Neuronal stem cell (in vitro differentiated cells): ENCODE measurements around the gene ZNF107. TPM values are rescaled to one million over a fixed set of nuclear protein-coding genes. Genes with fewer than 3 reads are reported as not detected.

Source experiments
- DNase-seq: peaks from one replicate; pipeline ENCODE4 v3.0.0-alpha.2; 2013; ENCODE audit warnings: low spot score
- H2AFZ ChIP-seq: one replicate; pipeline ENCODE4 v1.6.1; 2013; ENCODE audit warnings: mild to moderate bottlenecking, low read length, inconsistent platforms
- H2AK5ac ChIP-seq: 2 replicates; pipeline ENCODE4 v1.6.1; 2013; ENCODE audit warnings: low read depth, mild to moderate bottlenecking, inconsistent platforms, low read length, moderate library complexity, mixed read lengths
- H2BK120ac ChIP-seq: 2 replicates; pipeline ENCODE4 v1.6.1; 2013; ENCODE audit warnings: low read depth, mild to moderate bottlenecking, inconsistent platforms, low read length, moderate library complexity, mixed read lengths
- H2BK12ac ChIP-seq: one replicate; pipeline ENCODE4 v1.6.1; 2013; ENCODE audit warnings: low read length, inconsistent platforms
- H2BK15ac ChIP-seq: 2 replicates; pipeline ENCODE4 v1.6.1; 2013; ENCODE audit warnings: mild to moderate bottlenecking, low read length, inconsistent platforms, mixed read lengths
- H2BK5ac ChIP-seq: one replicate; pipeline ENCODE4 v1.6.1; 2013; ENCODE audit warnings: inconsistent platforms, mild to moderate bottlenecking, low read length, moderate library complexity
- H3K14ac ChIP-seq: one replicate; pipeline ENCODE4 v1.6.1; 2013; ENCODE audit warnings: low read length, inconsistent platforms
- H3K18ac ChIP-seq: 2 replicates; pipeline ENCODE4 v1.6.1; 2013; ENCODE audit warnings: low read length, inconsistent platforms
- H3K23ac ChIP-seq: 2 replicates; pipeline ENCODE4 v1.6.1; 2013; ENCODE audit warnings: low read depth, mild to moderate bottlenecking, mixed read lengths, low read length, inconsistent platforms; ENCODE audit not compliant: poor library complexity
- H3K27ac ChIP-seq: replicated peaks from 3 replicates; pipeline ENCODE4 v1.5.1; 2013; ENCODE audit warnings: low read length, inconsistent platforms
- H3K27me3 ChIP-seq, 3 experiments: 2 replicates each; pipeline ENCODE4 v1.6.1; 2013; ENCODE audit warnings: low read length in 3 of 3, mild to moderate bottlenecking in 2 of 3, inconsistent platforms in 1 of 3, low read depth in 1 of 3, mixed read lengths in 1 of 3, moderate library complexity in 1 of 3; ENCODE audit not compliant: control insufficient read depth in 3 of 3, insufficient read depth in 3 of 3
- H3K36me3 ChIP-seq, 2 donors: replicated peaks in 1 of 2; 2 replicates each; pipeline ENCODE4 v1.6.1; 2013; ENCODE audit warnings: low read length in 2 of 2; ENCODE audit not compliant: control insufficient read depth in 2 of 2, insufficient read depth in 2 of 2
- H3K4ac ChIP-seq: 2 replicates; pipeline ENCODE4 v1.6.1; 2013; ENCODE audit warnings: inconsistent platforms, mild to moderate bottlenecking, low read length, moderate library complexity
- H3K4me1 ChIP-seq, 2 donors: 1 replicate in 1 of 2; 2 replicates in 1 of 2; pipeline ENCODE4 v1.6.1; 2013; ENCODE audit warnings: low read length in 2 of 2, low read depth in 1 of 2; ENCODE audit not compliant: control insufficient read depth in 2 of 2, insufficient read depth in 1 of 2
- H3K4me2 ChIP-seq: one replicate; pipeline ENCODE4 v1.6.1; 2013; ENCODE audit warnings: mild to moderate bottlenecking, low read length, inconsistent platforms; ENCODE audit not compliant: insufficient read depth, poor library complexity, severe bottlenecking
- H3K4me3 ChIP-seq, 2 donors: 2 replicates each; pipeline ENCODE4 v1.5.1; 2013; ENCODE audit warnings: low read length in 2 of 2, mild to moderate bottlenecking in 2 of 2, inconsistent platforms in 1 of 2, moderate library complexity in 1 of 2
- H3K79me1 ChIP-seq: one replicate; pipeline ENCODE4 v1.6.1; 2013; ENCODE audit warnings: low read depth, mild to moderate bottlenecking, inconsistent platforms, low read length, moderate library complexity
- H3K9ac ChIP-seq: one replicate; pipeline ENCODE4 v1.6.1; 2013; ENCODE audit warnings: mild to moderate bottlenecking, low read depth, low read length, inconsistent platforms; ENCODE audit not compliant: poor library complexity
- H3K9me3 ChIP-seq, 2 donors: replicated peaks in 1 of 2; 2 replicates each; pipeline versions ENCODE3 to v1.6.1; 2013; ENCODE audit warnings: low read length in 2 of 2, mild to moderate bottlenecking in 2 of 2, inconsistent platforms in 1 of 2, low read depth in 1 of 2, mixed read lengths in 1 of 2, moderate library complexity in 1 of 2; ENCODE audit not compliant: control insufficient read depth in 2 of 2, insufficient read depth in 1 of 2
- H4K8ac ChIP-seq: one replicate; pipeline ENCODE4 v1.6.1; 2013; ENCODE audit warnings: low read depth, mild to moderate bottlenecking, inconsistent platforms, low read length, moderate library complexity
- H4K91ac ChIP-seq: one replicate; pipeline ENCODE4 v1.6.1; 2013; ENCODE audit warnings: low read length, low read depth, mild to moderate bottlenecking, inconsistent platforms; ENCODE audit not compliant: poor library complexity
- WGBS, 2 donors: extraction: QIAGEN DNeasy Blood & Tissue Kit; methylation state at CpG; one replicate each; pipeline ENCODE4 v1.1.7; 2013; ENCODE audit warnings: missing lambda C conversion rate in 2 of 2, mixed read lengths in 1 of 2; ENCODE audit not compliant: insufficient read length in 2 of 2, insufficient replicate concordance in 1 of 2; ENCODE audit errors: extremely low coverage in 2 of 2; 5-methylcytosine and 5-hydroxymethylcytosine counted together
- polyA plus RNA-seq, 2 experiments: library from polyadenylated mRNA; stranded (reverse); fragments of 200-250 nt; gene quantifications; one replicate each; pipeline ENCODE4 v1.2.3, GENCODE V29; 2013

The ZNF107 gene
- 10.2 TPM for polyA plus RNA-seq (2013, experiment 1 of 2)
- 10.6 TPM for polyA plus RNA-seq (2013, experiment 2 of 2)

- peak; percentile 81 for DNase-seq
- H3K4me3 ChIP-seq: peak within 1 kb of the TSS; percentile 78 to 99
Measured at GRCh38 chr7:64665980-64666662, at the start of gene ZNF107. ZNF107 (plus strand) TSS chr7:64666133; CDS start chr7:64666283, 150 bp downstream.

GRCh38 chr7:64618785-64619456 is 47.0 kb upstream of the ZNF107 start:
- DNase-seq: no peak
- no peak overlapping the region for H3K18ac ChIP-seq
- no peak overlapping the region for H3K14ac ChIP-seq
- no peak overlapping the region for H4K8ac ChIP-seq
- H2BK5ac ChIP-seq: no peak overlapping the region
- no peaks in the 10 kb centered on the region for H3K36me3 ChIP-seq
- peaks cover 16 to 25% of the 10 kb centered on the region in 2 donors for H3K9me3 ChIP-seq
- H3K4me2 ChIP-seq: no peak overlapping the region
- H3K4ac ChIP-seq: no peak overlapping the region
- no peak overlapping the region for H3K27ac ChIP-seq
- no peak overlapping the region for H4K91ac ChIP-seq
- no peak overlapping the region for H2BK12ac ChIP-seq
- no peak overlapping the region for H3K4me3 ChIP-seq
- H2BK15ac ChIP-seq: no peak overlapping the region
- H3K79me1 ChIP-seq: no peaks in the 10 kb centered on the region
- H2AK5ac ChIP-seq: no peak overlapping the region
- no peaks in the 10 kb centered on the region for H3K27me3 ChIP-seq
- no peaks in the 10 kb centered on the region for H3K4me1 ChIP-seq
- no peak overlapping the region for H3K23ac ChIP-seq
- H2AFZ ChIP-seq: no peak overlapping the region
- no peak overlapping the region for H2BK120ac ChIP-seq
- no peak overlapping the region for H3K9ac ChIP-seq
- WGBS, 2 donors: no CpG with 5 or more reads among the region's 6 CpGs

More at GRCh38 chr7:64665980-64666662, at the start of gene ZNF107:
- Histone ChIP-seq H2AK5ac (no peak within 1 kb of the TSS), H3K14ac (no peak within 1 kb of the TSS), H2AFZ (peak within 1 kb of the TSS; percentile 88), H3K27me3 (no peaks in the 10 kb centered on the region), H3K23ac (no peak within 1 kb of the TSS), H3K27ac (peak within 1 kb of the TSS; percentile 92), H3K9ac (peak within 1 kb of the TSS; percentile 81), H3K18ac (peak within 1 kb of the TSS; percentile 93), H4K91ac (no peak within 1 kb of the TSS), H3K4me2 (peak within 1 kb of the TSS; percentile 48), H2BK5ac (no peak within 1 kb of the TSS), H3K36me3 (peaks cover 4 to 36% of the 10 kb centered on the region in 2 donors), H4K8ac (no peak within 1 kb of the TSS), H3K9me3 (peaks cover 0 to 32% of the 10 kb centered on the region in 2 donors), H2BK15ac (no peak within 1 kb of the TSS), H3K4ac (no peak within 1 kb of the TSS), H2BK120ac (peak within 1 kb of the TSS; percentile 47), H2BK12ac (no peak within 1 kb of the TSS), H3K4me1 (peaks cover 0 to 4% of the 10 kb centered on the region in 2 donors), H3K79me1 (peaks cover 1% of the 10 kb centered on the region)
- WGBS, 2 donors: no CpG with 5 or more reads among the region's 37 CpGs

GRCh38 chr7:64619705-64620104 is 46.2 kb upstream of the ZNF107 start:
- Histone ChIP-seq H3K27ac (no peak overlapping the region), H3K9me3 (peaks cover 16 to 20% of the 10 kb centered on the region in 2 donors), H2BK12ac (no peak overlapping the region), H2BK120ac (no peak overlapping the region), H2AK5ac (no peak overlapping the region), H2AFZ (no peak overlapping the region), H4K91ac (no peak overlapping the region), H3K79me1 (no peaks in the 10 kb centered on the region), H3K18ac (no peak overlapping the region), H3K9ac (no peak overlapping the region), H3K4ac (no peak overlapping the region), H4K8ac (no peak overlapping the region), H3K4me1 (no peaks in the 10 kb centered on the region), H2BK15ac (no peak overlapping the region), H2BK5ac (no peak overlapping the region), H3K27me3 (no peaks in the 10 kb centered on the region), H3K36me3 (no peaks in the 10 kb centered on the region), H3K4me2 (no peak overlapping the region), H3K23ac (no peak overlapping the region), H3K14ac (no peak overlapping the region), H3K4me3 (no peak overlapping the region)
- DNase-seq: no peak
- no CpG with 5 or more reads among the region's 1 CpG for WGBS, 2 donors

GRCh38 chr7:64621656-64622055 is 44.3 kb upstream of the ZNF107 start:
- no peak for DNase-seq
- Histone ChIP-seq H3K18ac (no peak overlapping the region), H2BK5ac (no peak overlapping the region), H3K23ac (no peak overlapping the region), H3K9me3 (peaks cover 14 to 16% of the 10 kb centered on the region in 2 donors), H2AFZ (no peak overlapping the region), H3K14ac (no peak overlapping the region), H2AK5ac (no peak overlapping the region), H3K27ac (no peak overlapping the region), H4K91ac (no peak overlapping the region), H3K9ac (no peak overlapping the region), H3K4ac (no peak overlapping the region), H3K27me3 (no peaks in the 10 kb centered on the region), H2BK12ac (no peak overlapping the region), H3K4me1 (no peaks in the 10 kb centered on the region), H4K8ac (no peak overlapping the region), H3K4me3 (no peak overlapping the region), H3K36me3 (no peaks in the 10 kb centered on the region), H2BK120ac (no peak overlapping the region), H3K4me2 (no peak overlapping the region), H2BK15ac (no peak overlapping the region), H3K79me1 (no peaks in the 10 kb centered on the region)
- WGBS, 2 donors: no CpG with 5 or more reads among the region's 2 CpGs
